ENCODE results near the gene YIPF4. TPM values are rescaled to one million over a fixed set of nuclear protein-coding genes. Genes with fewer than 3 reads are reported as not detected.
A peak's percentile ranks its signal among the peaks of the same experiment; 100 is the strongest.
"Not testable (repeated sequence)": the region's sequence is repeated elsewhere in the genome, so short reads cannot be mapped to it uniquely, and the experiment has no call there.

The YIPF4 gene
- total RNA-seq, 4 donors from 2014 or later = 5.9 to 75.9 (median 26.4) TPM

DNA sequence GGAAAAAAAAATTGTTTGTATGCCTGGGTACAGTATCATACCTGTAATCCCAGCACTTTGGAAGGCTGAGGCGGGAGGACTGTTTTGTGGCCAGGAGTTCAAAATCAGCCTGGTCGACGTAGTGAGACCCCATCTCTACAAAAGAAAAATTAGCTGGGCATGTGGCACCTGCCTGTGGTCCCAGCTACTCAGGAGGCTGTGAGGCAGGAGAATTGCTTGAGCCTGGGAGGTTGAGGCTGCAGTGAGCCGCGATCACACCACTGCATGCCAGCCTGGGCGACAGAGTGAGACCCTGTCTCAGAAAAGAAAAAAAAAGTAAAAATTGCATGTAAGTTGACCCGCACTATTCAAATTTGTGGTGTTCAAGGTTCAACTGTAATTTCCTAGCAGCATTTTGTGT, 32.9 kb downstream of the YIPF4 start:
- Histone ChIP-seq H3K27ac (no peak overlapping the region), H3K9me3 (no peaks in the 10 kb centered on the region), H3K36me3 (no peaks in the 10 kb centered on the region), H3K4me3 (no peak overlapping the region), H3K4me1 (no peaks in the 10 kb centered on the region), H3K27me3 (no peaks in the 10 kb centered on the region)
- intact Hi-C loops (cut with DNase I; ENCODE audit: low total_unique reads) = no loop called here
- TF ChIP-seq, protein P1, sequence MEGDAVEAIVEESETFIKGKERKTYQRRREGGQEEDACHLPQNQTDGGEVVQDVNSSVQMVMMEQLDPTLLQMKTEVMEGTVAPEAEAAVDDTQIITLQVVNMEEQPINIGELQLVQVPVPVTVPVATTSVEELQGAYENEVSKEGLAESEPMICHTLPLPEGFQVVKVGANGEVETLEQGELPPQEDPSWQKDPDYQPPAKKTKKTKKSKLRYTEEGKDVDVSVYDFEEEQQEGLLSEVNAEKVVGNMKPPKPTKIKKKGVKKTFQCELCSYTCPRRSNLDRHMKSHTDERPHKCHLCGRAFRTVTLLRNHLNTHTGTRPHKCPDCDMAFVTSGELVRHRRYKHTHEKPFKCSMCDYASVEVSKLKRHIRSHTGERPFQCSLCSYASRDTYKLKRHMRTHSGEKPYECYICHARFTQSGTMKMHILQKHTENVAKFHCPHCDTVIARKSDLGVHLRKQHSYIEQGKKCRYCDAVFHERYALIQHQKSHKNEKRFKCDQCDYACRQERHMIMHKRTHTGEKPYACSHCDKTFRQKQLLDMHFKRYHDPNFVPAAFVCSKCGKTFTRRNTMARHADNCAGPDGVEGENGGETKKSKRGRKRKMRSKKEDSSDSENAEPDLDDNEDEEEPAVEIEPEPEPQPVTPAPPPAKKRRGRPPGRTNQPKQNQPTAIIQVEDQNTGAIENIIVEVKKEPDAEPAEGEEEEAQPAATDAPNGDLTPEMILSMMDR (IDR thresholded peaks at IDR 0.05) = no peak
- no peak for TF ChIP-seq POLR2A (IDR thresholded peaks at IDR 0.05)
- no peak for DNase-seq

DNA sequence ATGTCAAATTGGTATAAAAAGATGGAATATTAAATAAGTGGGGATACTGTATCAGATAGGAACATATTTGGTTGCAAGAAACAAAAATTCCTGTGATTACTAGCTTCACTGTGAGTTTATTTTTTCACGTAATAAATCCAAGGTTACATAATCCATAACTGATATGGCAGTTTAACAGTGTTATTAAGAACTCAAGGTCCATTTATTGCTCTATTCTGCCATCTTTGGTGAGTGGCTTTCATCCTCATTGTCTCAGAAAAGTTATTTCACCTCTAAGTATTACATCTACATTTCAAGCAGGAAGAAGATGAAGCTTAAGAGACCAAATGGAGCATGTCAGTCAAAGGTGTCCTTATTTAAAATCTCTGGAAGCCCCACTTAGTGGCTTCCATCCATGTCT, 37.2 kb downstream of the YIPF4 start:
- H3K9me3 ChIP-seq = no peaks in the 10 kb centered on the region
- H3K4me3 ChIP-seq = no peak overlapping the region
- TF ChIP-seq, protein P1 (IDR thresholded peaks at IDR 0.05) = no peak
- TF ChIP-seq POLR2A (IDR thresholded peaks at IDR 0.05) = no peak
- H3K27me3 ChIP-seq = no peaks in the 10 kb centered on the region
- DNase-seq = no peak
- H3K4me1 ChIP-seq = no peaks in the 10 kb centered on the region
- H3K27ac ChIP-seq = no peak overlapping the region
- intact Hi-C loops (cut with DNase I; ENCODE audit: low total_unique reads) = no loop called here
- H3K36me3 ChIP-seq = no peaks in the 10 kb centered on the region

DNA sequence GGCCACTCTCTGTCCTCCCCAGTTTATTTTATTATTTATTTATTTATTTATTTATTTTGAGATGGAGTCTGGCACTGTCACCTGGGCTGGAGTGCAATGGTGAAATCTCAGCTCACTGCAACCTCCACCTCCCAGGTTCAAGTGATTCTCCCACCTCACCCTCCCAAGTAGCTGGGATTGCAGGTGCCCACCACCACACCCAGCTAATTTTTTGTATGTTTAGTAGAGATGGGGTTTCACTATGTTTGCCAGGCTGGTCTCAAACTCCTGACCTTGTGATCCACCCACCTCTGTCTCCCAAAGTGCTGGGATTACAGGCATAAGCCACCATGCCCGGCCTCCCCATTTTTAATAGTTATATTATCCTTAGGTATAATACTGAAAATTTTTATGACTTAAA, 51.0 kb downstream of the YIPF4 start:
- H3K9me3 ChIP-seq; H3K36me3 ChIP-seq; H3K27me3 ChIP-seq; H3K4me3 ChIP-seq; intact Hi-C loops (cut with DNase I; ENCODE audit: low total_unique reads); H3K27ac ChIP-seq; DNase-seq; H3K4me1 ChIP-seq: not testable (repeated sequence)

DNA sequence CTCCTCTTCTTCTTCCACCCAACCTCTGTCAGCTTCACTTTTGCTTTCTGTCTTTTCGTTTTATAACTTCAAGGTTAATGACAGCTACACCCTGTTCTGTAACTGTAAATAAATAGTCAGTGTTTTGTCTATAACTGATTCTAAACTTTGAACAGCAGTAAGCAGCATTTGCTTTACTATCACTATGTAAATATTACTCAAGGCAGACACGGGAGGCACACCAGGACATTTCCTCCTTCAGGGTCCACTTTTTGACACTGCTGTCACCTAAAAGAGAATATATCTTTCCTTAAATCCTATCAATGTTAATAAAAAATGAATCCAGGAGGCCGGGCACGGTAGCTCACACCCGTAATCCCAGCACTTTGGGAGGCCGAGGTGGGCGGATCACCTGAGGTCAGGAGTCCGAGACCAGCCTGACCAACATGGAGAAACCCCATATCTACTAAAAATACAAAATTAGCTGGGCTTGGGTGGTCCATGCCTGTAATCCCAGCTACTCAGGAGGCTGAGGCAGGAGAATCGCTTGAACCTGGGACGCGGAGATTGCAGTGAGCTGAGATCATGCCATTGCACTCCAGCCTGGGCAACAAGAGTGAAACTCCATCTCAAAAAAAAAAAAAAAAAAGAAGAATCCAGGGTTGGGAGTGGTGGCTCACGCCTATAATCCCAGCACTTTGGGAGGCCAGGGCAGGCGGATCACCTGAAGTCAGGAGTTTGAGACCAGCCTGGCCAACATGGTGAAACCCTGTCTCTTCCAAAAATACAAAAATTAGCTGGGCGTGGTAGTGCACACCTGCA, 51.7 kb downstream of the YIPF4 start:
- H3K27ac ChIP-seq; H3K4me3 ChIP-seq; H3K27me3 ChIP-seq; H3K4me1 ChIP-seq; intact Hi-C loops (cut with DNase I; ENCODE audit: low total_unique reads); H3K9me3 ChIP-seq; DNase-seq; H3K36me3 ChIP-seq: not testable (repeated sequence)

DNA sequence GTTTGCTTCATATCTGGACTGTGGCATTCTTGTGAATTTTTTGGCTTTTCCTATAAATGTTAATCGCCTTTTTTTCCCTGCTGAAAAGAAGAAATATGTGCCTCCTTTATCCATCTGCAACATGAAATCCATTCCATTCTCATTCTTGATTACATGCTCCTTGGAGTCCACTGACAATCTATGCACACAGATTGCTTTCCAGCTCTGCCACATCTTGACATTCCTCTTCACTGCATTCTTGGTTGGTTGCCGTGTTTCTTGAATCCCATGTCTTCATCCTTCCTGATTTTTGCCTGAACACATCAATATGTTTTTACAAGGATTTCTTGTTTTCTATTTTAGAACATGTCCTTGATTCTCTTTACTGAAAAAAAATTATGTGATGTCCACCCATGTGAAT, 52.4 kb downstream of the YIPF4 start:
- H3K9me3 ChIP-seq = no peaks in the 10 kb centered on the region
- H3K4me3 ChIP-seq = no peak overlapping the region
- H3K27ac ChIP-seq = no peak overlapping the region
- H3K27me3 ChIP-seq = no peaks in the 10 kb centered on the region
- H3K4me1 ChIP-seq = no peaks in the 10 kb centered on the region
- TF ChIP-seq POLR2A (IDR thresholded peaks at IDR 0.05) = no peak
- TF ChIP-seq, protein P1 (IDR thresholded peaks at IDR 0.05) = no peak
- no peaks in the 10 kb centered on the region for H3K36me3 ChIP-seq
- no peak for DNase-seq
- intact Hi-C loops (cut with DNase I; ENCODE audit: low total_unique reads) = no loop called here

DNA sequence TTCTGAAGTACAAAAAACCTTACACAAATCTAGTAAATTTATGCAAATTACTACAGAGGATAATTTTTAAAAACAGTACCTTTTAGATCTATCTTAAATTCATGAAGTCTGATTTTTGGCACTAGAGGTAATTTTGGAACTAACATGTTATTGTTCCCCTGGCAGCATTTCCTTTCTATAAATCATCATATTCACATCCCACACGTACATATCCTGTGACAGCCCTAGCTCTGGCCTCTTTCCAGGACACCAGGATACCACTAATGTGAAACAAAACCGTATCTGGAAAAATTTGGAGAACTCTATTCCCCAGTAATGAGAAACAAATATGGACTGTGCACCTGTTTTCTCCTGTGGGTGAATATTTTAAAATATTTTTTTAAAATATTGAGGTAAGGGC, 65.1 kb downstream of the YIPF4 start:
- no peaks in the 10 kb centered on the region for H3K27me3 ChIP-seq
- no peaks in the 10 kb centered on the region for H3K9me3 ChIP-seq
- intact Hi-C loops (cut with DNase I; ENCODE audit: low total_unique reads) = no loop called here
- H3K4me1 ChIP-seq = no peaks in the 10 kb centered on the region
- TF ChIP-seq, protein P1 (IDR thresholded peaks at IDR 0.05) = no peak
- TF ChIP-seq POLR2A (IDR thresholded peaks at IDR 0.05) = no peak
- no peaks in the 10 kb centered on the region for H3K36me3 ChIP-seq
- no peak overlapping the region for H3K4me3 ChIP-seq
- peak overlapping the region in 1 of 2 donors; percentile 41 for H3K27ac ChIP-seq
- peak in 1 of 2 donors; percentile 62 for DNase-seq

DNA sequence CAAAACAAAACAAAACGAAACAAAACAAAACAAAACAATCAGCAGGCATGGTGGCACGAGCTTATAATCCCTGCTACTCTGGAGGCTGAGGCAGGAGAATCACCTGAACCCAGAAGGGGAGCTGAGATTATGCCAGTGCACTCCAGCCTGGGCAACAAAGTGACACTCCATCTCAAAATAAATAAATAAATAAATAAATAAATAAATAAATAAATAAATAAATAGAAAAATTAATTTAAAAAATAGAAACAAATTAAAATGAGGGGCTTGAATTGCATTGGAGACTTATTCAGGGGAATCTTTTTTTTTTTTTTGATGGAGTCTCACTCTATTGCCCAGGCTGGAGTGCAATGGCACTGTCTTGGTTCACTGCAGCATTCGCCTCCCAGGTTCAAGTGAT, 73.1 kb downstream of the YIPF4 start:
- H3K9me3 ChIP-seq; H3K27me3 ChIP-seq; H3K4me1 ChIP-seq; H3K36me3 ChIP-seq; intact Hi-C loops (cut with DNase I; ENCODE audit: low total_unique reads); H3K27ac ChIP-seq; H3K4me3 ChIP-seq; DNase-seq: not testable (repeated sequence)

Data from uterus (tissue), 4 donors.